GM23248 (cell line): ENCODE data around the gene MLN. TPM values are rescaled to one million over a fixed set of nuclear protein-coding genes. Genes with fewer than 3 reads are reported as not detected.

Source experiments
- DNase-seq: peaks from one replicate; pipeline ENCODE4 v3.0.0-alpha.2; 2015
- H2AFZ ChIP-seq: fragments of 200-600 bp; sonication (generic); 2 replicates; pipeline ENCODE4 v1.6.1; 2016; ENCODE audit warnings: antibody characterized with exemption
- H3F3A ChIP-seq: fragments of 200-600 bp; sonication (generic); 2 replicates; pipeline ENCODE4 v1.6.1; 2016; ENCODE audit warnings: mild to moderate bottlenecking, antibody characterized with exemption, mixed run types; ENCODE audit not compliant: insufficient read depth
- H3K27ac ChIP-seq: fragments of 200-600 bp; sonication (generic); 2 replicates; pipeline ENCODE4 v1.5.1; 2016; ENCODE audit warnings: mild to moderate bottlenecking
- H3K27me3 ChIP-seq: fragments of 200-600 bp; sonication (generic); replicated peaks from 2 replicates; pipeline ENCODE4 v1.6.1; 2016; ENCODE audit warnings: mild to moderate bottlenecking; ENCODE audit not compliant: insufficient read depth
- H3K36me3 ChIP-seq: fragments of 200-600 bp; sonication (generic); 2 replicates; pipeline ENCODE4 v1.6.1; 2016; ENCODE audit warnings: low read depth, mild to moderate bottlenecking
- H3K4me1 ChIP-seq: fragments of 200-600 bp; sonication (generic); 2 replicates; pipeline ENCODE4 v1.6.1; 2016; ENCODE audit warnings: mild to moderate bottlenecking; ENCODE audit not compliant: insufficient read depth
- H3K4me2 ChIP-seq: fragments of 200-600 bp; sonication (generic); one replicate; pipeline ENCODE4 v1.6.1; 2016; ENCODE audit warnings: mild to moderate bottlenecking; ENCODE audit not compliant: unreplicated experiment
- H3K4me3 ChIP-seq: fragments of 200-600 bp; sonication (generic); 2 replicates; pipeline ENCODE4 v1.5.1; 2016; ENCODE audit warnings: mild to moderate bottlenecking
- H3K79me2 ChIP-seq: fragments of 200-600 bp; sonication (generic); 2 replicates; pipeline ENCODE4 v1.6.1; 2016; ENCODE audit warnings: mild to moderate bottlenecking; ENCODE audit not compliant: insufficient read depth
- H3K9ac ChIP-seq: fragments of 200-600 bp; sonication (generic); 2 replicates; pipeline ENCODE4 v1.6.1; 2016; ENCODE audit warnings: mild to moderate bottlenecking
- H3K9me2 ChIP-seq: fragments of 200-600 bp; sonication (generic); 2 replicates; pipeline ENCODE4 v1.6.1; 2016; ENCODE audit warnings: mixed run types, mild to moderate bottlenecking, moderate library complexity; ENCODE audit not compliant: insufficient read depth
- H3K9me3 ChIP-seq: fragments of 200-600 bp; sonication (generic); one replicate; pipeline ENCODE4 v1.6.1; 2017; ENCODE audit warnings: low read depth
- H4K20me1 ChIP-seq: fragments of 200-600 bp; sonication (generic); 2 replicates; pipeline ENCODE4 v1.6.0; 2016; ENCODE audit not compliant: insufficient read depth
- EZH2 ChIP-seq: fragments of 200-600 bp; sonication (generic); IDR thresholded peaks from 2 replicates; pipeline ENCODE4 v1.6.1; 2018; ENCODE audit warnings: antibody characterized with exemption, mild to moderate bottlenecking; ENCODE audit not compliant: insufficient read depth, poor library complexity, severe bottlenecking
- EZH2phosphoT487 ChIP-seq: fragments of 200-600 bp; sonication (generic); IDR thresholded peaks from 2 replicates; pipeline ENCODE4 v1.6.1; 2018; ENCODE audit warnings: antibody characterized with exemption, moderate library complexity, mild to moderate bottlenecking, low read depth; ENCODE audit not compliant: insufficient read depth
- WGBS, 2 experiments: methylation state at CpG; one replicate each; pipeline ENCODE4 v1.1.6; 2015 to 2017; ENCODE audit warnings: low lambda C conversion rate in 2 of 2, low coverage in 1 of 2; ENCODE audit errors: missing lambda C conversion rate in 2 of 2; 5-methylcytosine and 5-hydroxymethylcytosine counted together
- in situ Hi-C: fragments of 300-500 bp; cut with MboI; formaldehyde crosslinking; loops from 2 replicates; pipeline ENCODE4 v1.15.0; 2020
- polyA plus RNA-seq: library from polyadenylated mRNA; unstranded; fragments of >200 nt; fragmentation: Nextera tagmentation; extraction: Ambion mirVana; gene quantifications from 2 replicates; pipeline ENCODE4 v1.2.1, GENCODE V29; 2016
- total RNA-seq: library from RNA; depleted of rRNA; stranded (reverse); fragments of >200 nt; shearing (Covaris generic); gene quantifications from 2 replicates; pipeline ENCODE4 v1.2.3, GENCODE V29; 2014

Gene MLN
- total and polyA plus RNA-seq, 2 experiments from 2014 or later, result not detected

- no peak for TF ChIP-seq EZH2
- TF ChIP-seq EZH2phosphoT487, result no peak
- no peaks in the 10 kb centered on the region for H3K9me2 ChIP-seq
- DNase-seq, result no peak
- no peaks in the 10 kb centered on the region for H4K20me1 ChIP-seq
- WGBS, 2 experiments, result 66 to 72% methylated on average over 13 of the region's 13 CpGs
- H3K4me3 ChIP-seq, result no peak overlapping the region
- no peaks in the 10 kb centered on the region for H3K36me3 ChIP-seq
- no peak overlapping the region for H2AFZ ChIP-seq
- no peaks in the 10 kb centered on the region for H3F3A ChIP-seq
- H3K79me2 ChIP-seq, result no peaks in the 10 kb centered on the region
- no peaks in the 10 kb centered on the region for H3K27me3 ChIP-seq
- no peaks in the 10 kb centered on the region for H3K9me3 ChIP-seq
- no peaks in the 10 kb centered on the region; the same call in 1 of the 2 replicates for H3K4me1 ChIP-seq
- no peak overlapping the region for H3K4me2 ChIP-seq
- no peak overlapping the region for H3K9ac ChIP-seq
- no peak overlapping the region for H3K27ac ChIP-seq
- in situ Hi-C loops, result no loop called here
Measured at GRCh38 chr6:33798343-33798848, 5.4 kb downstream of the MLN start.

- Histone ChIP-seq H3K9me3 (no peaks in the 10 kb centered on the region), H3K4me2 (no peak overlapping the region), H3F3A (no peaks in the 10 kb centered on the region), H3K9ac (no peak overlapping the region), H3K9me2 (no peaks in the 10 kb centered on the region), H3K79me2 (no peaks in the 10 kb centered on the region), H4K20me1 (no peaks in the 10 kb centered on the region), H3K27ac (no peak overlapping the region), H3K36me3 (no peaks in the 10 kb centered on the region), H3K4me1 (no peaks in the 10 kb centered on the region; the same call in 1 of the 2 replicates), H3K27me3 (no peaks in the 10 kb centered on the region), H2AFZ (no peak overlapping the region), H3K4me3 (no peak overlapping the region)
- DNase-seq, result no peak
- WGBS, 2 experiments, result 72 to 73% methylated on average over 10 of the region's 10 CpGs
- in situ Hi-C loops, result no loop called here
- TF ChIP-seq EZH2phosphoT487 (no peak), EZH2 (no peak)
Measured at GRCh38 chr6:33797626-33798342, 6.0 kb downstream of the MLN start.

GRCh38 chr6:33794910-33795623 is 8.7 kb downstream of the MLN start:
- Histone ChIP-seq H3F3A (no peaks in the 10 kb centered on the region; the same call in 1 of the 2 replicates), H3K4me1 (no peaks in the 10 kb centered on the region; the same call in 1 of the 2 replicates), H2AFZ (no peak overlapping the region), H3K9me2 (no peaks in the 10 kb centered on the region), H3K79me2 (peaks cover 5% of the 10 kb centered on the region; the same call in 1 of the 2 replicates), H3K36me3 (no peaks in the 10 kb centered on the region), H3K9ac (no peak overlapping the region), H3K27ac (no peak overlapping the region), H3K4me2 (no peak overlapping the region), H3K9me3 (no peaks in the 10 kb centered on the region), H3K4me3 (no peak overlapping the region), H4K20me1 (no peaks in the 10 kb centered on the region), H3K27me3 (no peaks in the 10 kb centered on the region)
- DNase-seq, result peak; percentile 31
- 15% methylated on average over 13 to 14 of the region's 14 CpGs for WGBS, 2 experiments
- no peak for TF ChIP-seq EZH2phosphoT487
- in situ Hi-C loops, result no loop called here

- no peaks in the 10 kb centered on the region for H3K27me3 ChIP-seq
- no peaks in the 10 kb centered on the region for H3K9me3 ChIP-seq
- H3K36me3 ChIP-seq, result no peaks in the 10 kb centered on the region
- TF ChIP-seq EZH2 (no peak), EZH2phosphoT487 (no peak)
- DNase-seq, result no peak
- H3K4me3 ChIP-seq, result no peak overlapping the region
- 50 to 54% methylated on average over 10 of the region's 10 CpGs for WGBS, 2 experiments
- no peaks in the 10 kb centered on the region for H3K9me2 ChIP-seq
- no peak overlapping the region for H3K27ac ChIP-seq
- H3K79me2 ChIP-seq, result peaks cover 14% of the 10 kb centered on the region
- no peak overlapping the region for H3K4me2 ChIP-seq
- peaks cover under 1% of the 10 kb centered on the region; the same call in 1 of the 2 replicates for H3F3A ChIP-seq
- H3K4me1 ChIP-seq, result peaks cover 5% of the 10 kb centered on the region; the same call in 1 of the 2 replicates
- no peak overlapping the region for H3K9ac ChIP-seq
- H2AFZ ChIP-seq, result no peak overlapping the region
- no peaks in the 10 kb centered on the region for H4K20me1 ChIP-seq
- in situ Hi-C loops, result no loop called here
Measured at GRCh38 chr6:33792981-33793380, 10.8 kb downstream of the MLN start.
